Esophagus muscularis mucosa (tissue), 4 donors: ENCODE data around the gene ZNF485.

ENCODE experiments used
- EP300 ChIP-seq: sonication (generic); formaldehyde crosslinking; IDR thresholded peaks from one replicate; pipeline ENCODE4 v1.6.1; 2017; ENCODE audit warnings: antibody characterized with exemption
- POLR2A ChIP-seq: fragments of 450-650 bp; IDR thresholded peaks from one replicate; pipeline ENCODE4 v1.6.1; 2017; ENCODE audit warnings: antibody characterized with exemption, moderate library complexity, mild to moderate bottlenecking, low read depth
- TF ChIP-seq, protein P1 (sequence below), 3 experiments: fragments of 200-600 bp in 2 of 3; fragments of 450-650 bp in 1 of 3; sonication (generic) in 2 of 3; IDR thresholded peaks; one replicate each; pipeline ENCODE4 v1.5.1; 2017 to 2019; ENCODE audit warnings: antibody characterized with exemption in 3 of 3, mild to moderate bottlenecking in 2 of 3, moderate library complexity in 1 of 3

DNA sequence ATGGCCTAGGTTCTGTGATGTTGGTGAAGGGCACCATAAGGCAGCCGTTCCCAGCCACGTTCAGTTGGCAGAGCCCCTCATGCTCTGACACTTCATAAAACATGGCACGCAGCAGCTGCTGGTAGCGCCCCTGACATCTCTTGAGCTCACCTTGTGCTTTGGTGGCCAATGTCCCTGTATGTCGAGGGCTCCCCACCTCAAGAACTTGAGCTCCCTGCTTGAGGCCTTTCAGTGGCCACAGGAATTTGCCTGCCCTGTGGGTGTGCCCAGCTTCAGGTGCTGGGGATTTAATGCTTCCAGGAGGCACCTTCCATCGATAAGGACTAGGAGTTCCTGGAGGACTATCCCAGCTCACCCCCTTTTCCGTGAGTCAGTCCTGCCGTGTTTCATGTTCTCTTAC lies 52.0 kb downstream of the ZNF485 start:
- TF ChIP-seq POLR2A (no peak), EP300 (no peak)
- TF ChIP-seq, protein P1, sequence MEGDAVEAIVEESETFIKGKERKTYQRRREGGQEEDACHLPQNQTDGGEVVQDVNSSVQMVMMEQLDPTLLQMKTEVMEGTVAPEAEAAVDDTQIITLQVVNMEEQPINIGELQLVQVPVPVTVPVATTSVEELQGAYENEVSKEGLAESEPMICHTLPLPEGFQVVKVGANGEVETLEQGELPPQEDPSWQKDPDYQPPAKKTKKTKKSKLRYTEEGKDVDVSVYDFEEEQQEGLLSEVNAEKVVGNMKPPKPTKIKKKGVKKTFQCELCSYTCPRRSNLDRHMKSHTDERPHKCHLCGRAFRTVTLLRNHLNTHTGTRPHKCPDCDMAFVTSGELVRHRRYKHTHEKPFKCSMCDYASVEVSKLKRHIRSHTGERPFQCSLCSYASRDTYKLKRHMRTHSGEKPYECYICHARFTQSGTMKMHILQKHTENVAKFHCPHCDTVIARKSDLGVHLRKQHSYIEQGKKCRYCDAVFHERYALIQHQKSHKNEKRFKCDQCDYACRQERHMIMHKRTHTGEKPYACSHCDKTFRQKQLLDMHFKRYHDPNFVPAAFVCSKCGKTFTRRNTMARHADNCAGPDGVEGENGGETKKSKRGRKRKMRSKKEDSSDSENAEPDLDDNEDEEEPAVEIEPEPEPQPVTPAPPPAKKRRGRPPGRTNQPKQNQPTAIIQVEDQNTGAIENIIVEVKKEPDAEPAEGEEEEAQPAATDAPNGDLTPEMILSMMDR (IDR thresholded peaks at IDR 0.05), result no peak
